Activated B cell treated with CpG ODN at 0.5 μM for 24 hours (primary cell): ENCODE data around the gene IFNAR1. TPM values are rescaled to one million over a fixed set of nuclear protein-coding genes. Genes with fewer than 3 reads are reported as not detected.

Experiments used
- ATAC-seq: fragments of 200-7000 bp; cut with Tn5 transposase; one replicate; pipeline ENCODE4 v1.10.0; 2021; ENCODE audit warnings: low read depth, mild to moderate bottlenecking, moderate library complexity
- CTCF ChIA-PET: fragments of 350-600 bp; sonication (Branson Sonifier 250); formaldehyde crosslinking; loops from one replicate; lab custom pipeline; 2021; ENCODE audit warnings: antibody characterized with exemption; lab: Charles Lee
- POLR2A ChIA-PET: fragments of 350-600 bp; sonication (Branson Sonifier 250); formaldehyde crosslinking; loops from one replicate; lab custom pipeline; 2021; ENCODE audit warnings: antibody characterized with exemption; lab: Charles Lee
- DNase-seq: peaks from one replicate; pipeline ENCODE4 v3.0.0; 2022
- H3K27ac Mint-ChIP-seq: one replicate; pipeline ENCODE4 v1.8.0; 2020; ENCODE audit warnings: mixed read lengths
- H3K27me3 Mint-ChIP-seq: one replicate; pipeline ENCODE4 v1.8.0; 2021; ENCODE audit warnings: mixed read lengths
- H3K36me3 Mint-ChIP-seq: one replicate; pipeline ENCODE4 v1.8.0; 2021; ENCODE audit warnings: low read depth, mixed read lengths
- H3K4me1 Mint-ChIP-seq: one replicate; pipeline ENCODE4 v1.8.0; 2021; ENCODE audit warnings: mixed read lengths
- H3K4me3 Mint-ChIP-seq: one replicate; pipeline ENCODE4 v1.8.0; 2020; ENCODE audit warnings: mild to moderate bottlenecking, mixed read lengths
- H3K9me3 Mint-ChIP-seq: one replicate; pipeline ENCODE4 v1.8.0; 2020; ENCODE audit warnings: mixed read lengths
- intact Hi-C: fragments of 100-400 bp; cut with micrococcal nuclease; formaldehyde crosslinking; loops from one replicate; pipeline ENCODE4 v1.15.1; 2024
- total RNA-seq: library from RNA; stranded (reverse); gene quantifications from 2 replicates; pipeline ENCODE4 v1.2.3, GENCODE V29; 2022
- TF ChIP-seq, protein P1 (sequence below): fragments of 200-600 bp; IDR thresholded peaks from one replicate; pipeline ENCODE4 v1.8.0; 2022; ENCODE audit warnings: antibody characterized with exemption, mild to moderate bottlenecking

IFNAR1 gene
- total RNA-seq, 1 donor from 2014 or later, result 34.5 TPM

DNA sequence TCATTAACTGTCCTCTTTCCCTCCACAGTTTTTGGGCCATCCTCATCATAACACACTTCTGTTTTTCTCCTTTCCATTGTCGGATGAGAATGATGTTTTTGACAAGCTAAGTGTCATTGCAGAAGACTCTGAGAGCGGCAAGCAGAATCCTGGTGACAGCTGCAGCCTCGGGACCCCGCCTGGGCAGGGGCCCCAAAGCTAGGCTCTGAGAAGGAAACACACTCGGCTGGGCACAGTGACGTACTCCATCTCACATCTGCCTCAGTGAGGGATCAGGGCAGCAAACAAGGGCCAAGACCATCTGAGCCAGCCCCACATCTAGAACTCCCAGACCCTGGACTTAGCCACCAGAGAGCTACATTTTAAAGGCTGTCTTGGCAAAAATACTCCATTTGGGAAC, 28.6 kb upstream of the IFNAR1 start:
- ChIA-PET POLR2A (interaction anchor here (0.6 to 2.5 kb wide), 12 partner anchors 8 to 149 kb away, joined by 3 to 19 read pairs (median 4); partner anchors contain the start of genes IFNAR1 and IL10RB), CTCF (interaction anchor here (1.0 to 1.6 kb wide), 3 partner anchors 29 to 149 kb away, joined by 3 to 4 read pairs (median 3); partner anchors contain the start of gene IFNAR1)
- Mint-ChIP-seq H3K4me1 (peaks cover 63% of the 10 kb centered on the region), H3K36me3 (peaks cover 49% of the 10 kb centered on the region), H3K4me3 (no peak overlapping the region), H3K9me3 (no peaks in the 10 kb centered on the region), H3K27me3 (no peaks in the 10 kb centered on the region), H3K27ac (peak overlapping the region; percentile 87)
- DNase-seq, result peak; percentile 46
- intact Hi-C loops, result loop anchor here (2.0 kb wide), 1 partner anchor 27 kb away; no protein-coding TSS in a partner anchor
- TF ChIP-seq, protein P1, sequence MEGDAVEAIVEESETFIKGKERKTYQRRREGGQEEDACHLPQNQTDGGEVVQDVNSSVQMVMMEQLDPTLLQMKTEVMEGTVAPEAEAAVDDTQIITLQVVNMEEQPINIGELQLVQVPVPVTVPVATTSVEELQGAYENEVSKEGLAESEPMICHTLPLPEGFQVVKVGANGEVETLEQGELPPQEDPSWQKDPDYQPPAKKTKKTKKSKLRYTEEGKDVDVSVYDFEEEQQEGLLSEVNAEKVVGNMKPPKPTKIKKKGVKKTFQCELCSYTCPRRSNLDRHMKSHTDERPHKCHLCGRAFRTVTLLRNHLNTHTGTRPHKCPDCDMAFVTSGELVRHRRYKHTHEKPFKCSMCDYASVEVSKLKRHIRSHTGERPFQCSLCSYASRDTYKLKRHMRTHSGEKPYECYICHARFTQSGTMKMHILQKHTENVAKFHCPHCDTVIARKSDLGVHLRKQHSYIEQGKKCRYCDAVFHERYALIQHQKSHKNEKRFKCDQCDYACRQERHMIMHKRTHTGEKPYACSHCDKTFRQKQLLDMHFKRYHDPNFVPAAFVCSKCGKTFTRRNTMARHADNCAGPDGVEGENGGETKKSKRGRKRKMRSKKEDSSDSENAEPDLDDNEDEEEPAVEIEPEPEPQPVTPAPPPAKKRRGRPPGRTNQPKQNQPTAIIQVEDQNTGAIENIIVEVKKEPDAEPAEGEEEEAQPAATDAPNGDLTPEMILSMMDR, result no peak
- peak; percentile 78 for ATAC-seq

DNA sequence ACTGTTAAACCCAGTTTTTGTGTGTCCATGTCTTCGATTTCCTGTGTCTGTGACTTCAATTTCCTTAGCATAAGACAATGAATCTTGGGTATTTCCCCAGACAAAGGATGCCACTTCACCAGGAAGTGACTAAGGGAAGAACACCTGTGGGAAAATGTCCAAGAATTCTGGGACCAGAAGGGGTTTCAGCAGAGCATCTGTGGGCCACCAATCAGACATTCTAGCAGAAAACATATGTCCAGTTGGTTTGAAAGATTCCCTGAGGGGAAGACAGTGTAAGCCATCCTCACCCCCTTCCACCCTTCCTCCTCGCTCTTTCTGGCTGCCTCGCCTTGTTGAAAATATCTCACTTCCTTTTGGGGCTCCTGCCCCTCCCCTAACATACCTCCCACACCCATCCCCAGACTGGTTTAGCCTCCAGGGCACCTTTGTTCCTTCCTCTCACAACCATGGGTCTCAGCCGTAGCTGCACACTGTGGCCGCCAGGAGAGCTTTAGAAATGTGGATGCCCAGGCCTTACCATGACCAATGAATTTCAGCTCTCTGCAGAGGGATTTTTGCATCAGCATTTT, 25.5 kb upstream of the IFNAR1 start:
- no peaks in the 10 kb centered on the region for H3K27me3 Mint-ChIP-seq
- POLR2A ChIA-PET, result interaction anchor here (0.6 to 4.2 kb wide), 7 partner anchors 9 to 96 kb away, joined by 4 to 37 read pairs (median 9); partner anchors contain the start of genes IFNAR1 and IL10RB
- H3K9me3 Mint-ChIP-seq, result no peaks in the 10 kb centered on the region
- ATAC-seq (peak; percentile 80), DNase-seq (peak; percentile 26)
- peaks cover 20% of the 10 kb centered on the region for H3K36me3 Mint-ChIP-seq
- TF ChIP-seq, protein P1, result no peak
- H3K4me1 Mint-ChIP-seq, result peaks cover 82% of the 10 kb centered on the region
- peak overlapping the region; percentile 80 for H3K27ac Mint-ChIP-seq
- intact Hi-C loops, result loop anchor here (1.0 kb wide), 2 partner anchors 21 to 25 kb away; partner anchors contain the start of gene IFNAR1
- peak overlapping the region; percentile 59 for H3K4me3 Mint-ChIP-seq
- CTCF ChIA-PET, result interaction anchor here (0.6 to 1.7 kb wide), 9 partner anchors 10 to 131 kb away, joined by 3 to 6 read pairs (median 3); partner anchors contain the start of gene IFNAR1

GRCh38 chr21:33300701-33301631, 23.8 kb upstream of the IFNAR1 start:
- TF ChIP-seq, protein P1, result no peak
- peak overlapping the region; percentile 80 for H3K27ac Mint-ChIP-seq
- DNase-seq (no peak), ATAC-seq (no peak)
- H3K4me3 Mint-ChIP-seq, result peak overlapping the region; percentile 36
- H3K9me3 Mint-ChIP-seq, result no peaks in the 10 kb centered on the region
- H3K27me3 Mint-ChIP-seq, result no peaks in the 10 kb centered on the region
- peaks cover 12% of the 10 kb centered on the region for H3K36me3 Mint-ChIP-seq
- ChIA-PET CTCF (interaction anchor here (0.5 to 1.7 kb wide), 4 partner anchors 8 to 144 kb away, joined by 3 to 5 read pairs (median 4); no protein-coding TSS in a partner anchor), POLR2A (interaction anchor here (0.7 to 4.2 kb wide), 6 partner anchors 18 to 97 kb away, joined by 3 to 37 read pairs (median 7); partner anchors contain the start of genes IFNAR1 and IL10RB)
- H3K4me1 Mint-ChIP-seq, result peaks cover 82% of the 10 kb centered on the region
- intact Hi-C loops, result no loop called here

DNA sequence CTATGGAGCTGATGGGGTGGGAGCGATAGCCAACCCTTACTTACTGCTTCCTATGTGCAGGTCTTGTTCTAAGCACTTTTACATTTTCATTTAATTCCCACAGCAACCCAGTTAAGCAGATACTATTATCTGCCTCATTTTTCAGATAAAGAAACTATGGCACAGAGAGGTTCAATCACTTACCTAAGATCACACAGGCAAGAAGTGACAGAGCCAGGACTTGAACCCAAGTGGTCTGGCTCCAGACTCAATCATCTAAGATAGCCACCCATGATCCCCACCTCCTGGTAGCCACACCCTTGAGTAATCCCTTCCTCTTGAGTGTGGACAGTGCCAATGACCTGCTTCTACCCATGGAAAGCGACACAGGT, 23.2 kb upstream of the IFNAR1 start:
- Mint-ChIP-seq H3K36me3 (peaks cover 7% of the 10 kb centered on the region), H3K27ac (peak overlapping the region; percentile 80), H3K4me1 (peaks cover 75% of the 10 kb centered on the region), H3K4me3 (no peak overlapping the region), H3K27me3 (no peaks in the 10 kb centered on the region), H3K9me3 (no peaks in the 10 kb centered on the region)
- ATAC-seq, result no peak
- DNase-seq, result no peak
- TF ChIP-seq, protein P1, result no peak
- ChIA-PET CTCF (interaction anchor here (1.4 kb wide), 1 partner anchor 60 kb away, joined by 5 read pairs; no protein-coding TSS in a partner anchor), POLR2A (interaction anchor here (4.2 kb wide), 1 partner anchor 34 kb away, joined by 37 read pairs; the partner anchor contains the start of gene IL10RB)
- intact Hi-C loops, result no loop called here
